ENCODE data around the gene FGF1. TPM values are rescaled to one million over a fixed set of nuclear protein-coding genes. Genes with fewer than 3 reads are reported as not detected.

FGF1 gene
- total RNA-seq, 1 experiment from 2014 or later: 3.2 TPM

- no peak overlapping the region for H2BK12ac ChIP-seq (ENCODE audit: insufficient read length, low read depth, low read length)
- Mint-ChIP-seq H3K27ac (no peak overlapping the region), H3K27me3 (ENCODE audit: low read depth) (no peaks in the 10 kb centered on the region; the same call in 1 of the 2 replicates), H3K4me1 (peaks cover 24 to 29% of the 10 kb centered on the region in 2 experiments), H3K36me3 (ENCODE audit: insufficient read depth in 1 of 3, low read depth in 3 of 3) (peaks cover 0 to 4% (median under 1%) of the 10 kb centered on the region in 3 experiments; a peak in 3 of 7 replicates), H3K9me3 (no peaks in the 10 kb centered on the region), H3K4me3 (no peak overlapping the region)
- H3T11ph ChIP-seq (ENCODE audit: low read length): no peak overlapping the region
- H4K5ac ChIP-seq (ENCODE audit: insufficient read length, low read depth, low read length): no peak overlapping the region
- DNase-seq: no peak
- H3K27me3 ChIP-seq (ENCODE audit: insufficient read depth, low read length): no peaks in the 10 kb centered on the region; the same call in 1 of the 2 replicates
- H4K20me1 ChIP-seq (ENCODE audit: control insufficient read depth, insufficient read depth, insufficient read length): no peaks in the 10 kb centered on the region
- H2BK20ac ChIP-seq (ENCODE audit: low read depth, low read length, poor library complexity, severe bottlenecking): no peak overlapping the region
- no peak overlapping the region for H3K4ac ChIP-seq (ENCODE audit: low read depth, low read length)
- H3K14ac ChIP-seq (ENCODE audit: insufficient read depth, low read length): no peak overlapping the region
- H4K8ac ChIP-seq (replicated peaks; ENCODE audit: insufficient read length, low read depth, low read length): no peak overlapping the region
- no peak overlapping the region for H3K9ac ChIP-seq (ENCODE audit: extremely low read depth, insufficient read length, low read length)
- WGBS (ENCODE audit: extremely low coverage, insufficient read length, low lambda C conversion rate): no CpG with 5 or more reads among the region's 1 CpG
- no peak overlapping the region for H2BK120ac ChIP-seq (ENCODE audit: low read depth, low read length, poor library complexity, severe bottlenecking)
- no peak overlapping the region for H3K4me2 ChIP-seq (ENCODE audit: insufficient read depth, insufficient read length, low read length)
- H3K23ac ChIP-seq (ENCODE audit: insufficient read length, low read depth, low read length): no peak overlapping the region
- no peaks in the 10 kb centered on the region for H3K79me1 ChIP-seq (ENCODE audit: insufficient read depth, low read depth, low read length, poor library complexity, severe bottlenecking)
- no peaks in the 10 kb centered on the region for H3K79me2 ChIP-seq (ENCODE audit: insufficient read depth, low read length)
- H3K56ac ChIP-seq (ENCODE audit: insufficient read length, low read depth, low read length): no peak overlapping the region
- no peaks in the 10 kb centered on the region for H3K23me2 ChIP-seq (ENCODE audit: insufficient read length, low read depth, low read length, poor library complexity, severe bottlenecking)
- no peak overlapping the region for H3K27ac ChIP-seq (ENCODE audit: insufficient read length, low read depth, low read length)
- H2AFZ ChIP-seq (ENCODE audit: low read length): no peak overlapping the region
- no peak overlapping the region for H2BK5ac ChIP-seq (ENCODE audit: insufficient read length, low read length)
- no peak overlapping the region for H3K18ac ChIP-seq (ENCODE audit: insufficient read length, low read depth, low read length)
- no peaks in the 10 kb centered on the region for H3K9me3 ChIP-seq (ENCODE audit: control insufficient read depth, low read depth, low read length)
- TF ChIP-seq CTCF (conservative IDR thresholded peaks at IDR 0.05): no peak
- 0 out of 2 replicates have a peak, but pooled peaks cover 1% of the 10 kb centered on the region for H3K4me1 ChIP-seq (ENCODE audit: insufficient read depth, low read length)
- H2BK15ac ChIP-seq (ENCODE audit: low read depth, low read length): no peak overlapping the region
- H4K91ac ChIP-seq (ENCODE audit: insufficient read length, low read depth, low read length): no peak overlapping the region
- H2AK5ac ChIP-seq (ENCODE audit: insufficient read length, low read length): no peak overlapping the region
These were observed 14.1 kb downstream of the FGF1 start for GRCh38 chr5:142671801-142672200.
